Measurements from ENCODE around the gene EMP3.

EMP3 gene

DNA sequence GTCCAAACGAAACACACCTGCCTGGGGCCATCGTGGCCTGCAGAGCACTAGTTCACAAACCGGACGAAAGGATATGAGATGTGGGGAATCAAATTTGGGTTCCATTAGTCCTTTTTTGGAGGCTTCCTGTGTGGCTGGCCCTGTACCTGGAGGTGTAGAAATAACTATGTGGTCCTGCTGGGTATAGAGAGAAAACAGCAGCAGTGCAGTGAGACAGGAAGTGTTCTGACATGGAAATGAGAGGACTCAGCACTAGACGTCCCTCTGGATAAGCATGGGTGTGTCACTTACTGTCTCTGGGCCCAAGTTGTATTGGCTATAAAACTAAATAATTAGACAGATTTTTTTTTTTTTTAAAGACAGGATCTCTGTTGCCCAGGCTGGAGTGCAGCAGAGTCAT, 53.7 kb downstream of the EMP3 start:
- no peak for DNase-seq (ENCODE audit: low read depth)

Measured in stromal cell of bone marrow (primary cell).